PC-3 (cell line): ENCODE results near the gene KYNU. TPM values are rescaled to one million over a fixed set of nuclear protein-coding genes. Genes with fewer than 3 reads are reported as not detected.

Source experiments
- ATAC-seq: fragments of 200-7000 bp; cut with Tn5 transposase; 2 replicates; pipeline ENCODE4 v1.9.1; 2020; ENCODE audit warnings: mild to moderate bottlenecking, moderate library complexity
- BruUV-seq: library from RNA; stranded (reverse); fragments of 400-500 nt; replicated peaks from 2 replicates; lab custom pipeline; 2021; lab: Mats Ljungman, UMichigan
- CTCF ChIA-PET: fragments of 300-600 bp; sonication (Branson Sonifier 250); formaldehyde crosslinking; loops from one replicate; lab custom pipeline; 2022; ENCODE audit warnings: antibody characterized with exemption; lab: Charles Lee
- POLR2A ChIA-PET: fragments of 300-600 bp; sonication (Branson Sonifier 250); formaldehyde crosslinking; loops from one replicate; lab custom pipeline; 2022; ENCODE audit warnings: antibody characterized with exemption; ENCODE audit not compliant: unreplicated experiment; lab: Charles Lee
- DNase-seq: peaks from one replicate; pipeline ENCODE4 v3.0.0-alpha.2; 2015
- H2AFZ ChIP-seq: fragments of 300-600 bp; sonication (generic); 2 replicates; pipeline ENCODE4 v1.6.0; 2016; ENCODE audit warnings: antibody characterized with exemption, low read length
- H3F3A ChIP-seq: fragments of 300-600 bp; sonication (generic); one replicate; pipeline ENCODE4 v1.6.0; 2017; ENCODE audit warnings: antibody characterized with exemption, low read length, control low read depth, mild to moderate bottlenecking; ENCODE audit not compliant: unreplicated experiment
- H3K27ac ChIP-seq: fragments of 300-600 bp; sonication (generic); 2 replicates; pipeline ENCODE4 v1.5.1; 2016; ENCODE audit warnings: mild to moderate bottlenecking, low read length
- H3K27me3 ChIP-seq: fragments of 300-600 bp; sonication (generic); 2 replicates; pipeline ENCODE4 v1.6.1; 2016; ENCODE audit warnings: low read length, mixed read lengths
- H3K36me3 ChIP-seq: fragments of 300-600 bp; sonication (generic); 2 replicates; pipeline ENCODE4 v1.6.1; 2016; ENCODE audit warnings: low read depth, mixed run types, low read length, mixed read lengths
- H3K4me1 ChIP-seq: fragments of 300-600 bp; sonication (generic); 2 replicates; pipeline ENCODE4 v1.5.1; 2016; ENCODE audit warnings: low read length; ENCODE audit not compliant: insufficient read depth
- H3K4me2 ChIP-seq: fragments of 300-600 bp; sonication (generic); 2 replicates; pipeline ENCODE4 v1.6.0; 2016; ENCODE audit warnings: low read length
- H3K4me3 ChIP-seq: fragments of 300-600 bp; sonication (generic); 2 replicates; pipeline ENCODE4 v1.5.1; 2016; ENCODE audit warnings: mild to moderate bottlenecking, low read length, mixed read lengths
- H3K79me2 ChIP-seq: fragments of 300-600 bp; sonication (generic); 2 replicates; pipeline ENCODE4 v1.6.1; 2017; ENCODE audit warnings: low read length, mixed read lengths
- H3K9ac ChIP-seq: fragments of 300-600 bp; sonication (generic); 2 replicates; pipeline ENCODE4 v1.6.0; 2016; ENCODE audit warnings: mild to moderate bottlenecking, low read length
- H3K9me2 ChIP-seq: fragments of 300-600 bp; sonication (generic); replicated peaks from 2 replicates; pipeline ENCODE4 v1.6.1; 2016; ENCODE audit warnings: mixed run types, low read length, mixed read lengths
- H3K9me3 ChIP-seq: fragments of 300-600 bp; sonication (generic); 2 replicates; pipeline ENCODE4 v1.6.1; 2016; ENCODE audit warnings: low read length, mixed read lengths
- H4K20me1 ChIP-seq: fragments of 300-600 bp; sonication (generic); 2 replicates; pipeline ENCODE4 v1.6.1; 2016; ENCODE audit warnings: low read length, mixed read lengths
- CTCF ChIP-seq: fragments of 300-600 bp; sonication (generic); conservative IDR thresholded peaks from 2 replicates; pipeline ENCODE4 v1.5.1; 2017; ENCODE audit warnings: antibody characterized with exemption, low read depth, mild to moderate bottlenecking, low read length
- EZH2 ChIP-seq: fragments of 300-600 bp; sonication (generic); IDR thresholded peaks from one replicate; pipeline ENCODE4 v1.6.1; 2017; ENCODE audit warnings: antibody characterized with exemption, mild to moderate bottlenecking, low read length; ENCODE audit not compliant: unreplicated experiment
- EZH2phosphoT487 ChIP-seq: fragments of 300-600 bp; sonication (generic); IDR thresholded peaks from 2 replicates; pipeline ENCODE4 v1.6.1; 2018; ENCODE audit warnings: mild to moderate bottlenecking, antibody characterized with exemption, low read length, borderline replicate concordance
- intact Hi-C: fragments of 100-400 bp; cut with micrococcal nuclease; formaldehyde crosslinking; loops from 2 replicates; pipeline ENCODE4 v1.9.0; 2023
- total RNA-seq: library from RNA; depleted of rRNA; stranded (reverse); fragments of >200 nt; gene quantifications from 2 replicates; pipeline ENCODE4 v1.2.3, GENCODE V29; 2014

The KYNU gene
- total RNA-seq, 1 experiment from 2014 or later, result 2.3 TPM

GRCh38 chr2:143000599-143000998 is 123.1 kb downstream of the KYNU start:
- DNase-seq (no peak), ATAC-seq (no peak)
- H3K36me3 ChIP-seq, result no peaks in the 10 kb centered on the region
- no peaks in the 10 kb centered on the region for H3K79me2 ChIP-seq
- no peaks in the 10 kb centered on the region for H3K9me3 ChIP-seq
- H3K9ac ChIP-seq, result no peak overlapping the region
- BruUV-seq, result no TSS peak
- no peak overlapping the region for H3K4me2 ChIP-seq
- no peak overlapping the region for H3K27ac ChIP-seq
- no peak for TF ChIP-seq EZH2phosphoT487
- TF ChIP-seq CTCF, result no peak
- TF ChIP-seq EZH2, result no peak
- H3F3A ChIP-seq, result no peaks in the 10 kb centered on the region
- ChIA-PET POLR2A (no interaction called here), CTCF (interaction anchor here (0.5 kb wide), 1 partner anchor 76 kb away, joined by 3 read pairs; no protein-coding TSS in a partner anchor)
- H3K4me3 ChIP-seq, result no peak overlapping the region
- no peak overlapping the region for H2AFZ ChIP-seq
- no peaks in the 10 kb centered on the region for H3K9me2 ChIP-seq
- no peaks in the 10 kb centered on the region for H3K27me3 ChIP-seq
- no peaks in the 10 kb centered on the region for H3K4me1 ChIP-seq
- intact Hi-C loops, result no loop called here
- no peaks in the 10 kb centered on the region for H4K20me1 ChIP-seq

- Histone ChIP-seq H3F3A (no peaks in the 10 kb centered on the region), H3K4me1 (no peaks in the 10 kb centered on the region), H3K9ac (no peak overlapping the region), H2AFZ (no peak overlapping the region), H3K9me3 (no peaks in the 10 kb centered on the region), H3K4me3 (no peak overlapping the region), H3K36me3 (no peaks in the 10 kb centered on the region), H3K9me2 (no peaks in the 10 kb centered on the region), H3K79me2 (no peaks in the 10 kb centered on the region), H3K27ac (no peak overlapping the region), H3K27me3 (no peaks in the 10 kb centered on the region), H3K4me2 (no peak overlapping the region), H4K20me1 (no peaks in the 10 kb centered on the region)
- TF ChIP-seq EZH2, result no peak
- TF ChIP-seq EZH2phosphoT487, result no peak
- TF ChIP-seq CTCF, result no peak
- DNase-seq (no peak), ATAC-seq (no peak)
- no TSS peak for BruUV-seq
- ChIA-PET POLR2A (no interaction called here), CTCF (no interaction called here)
- intact Hi-C loops, result no loop called here
Measured at GRCh38 chr2:143001501-143001900, 124.0 kb downstream of the KYNU start.

- H3K9ac ChIP-seq, result no peak overlapping the region
- no peaks in the 10 kb centered on the region for H3K9me3 ChIP-seq
- H3K79me2 ChIP-seq, result no peaks in the 10 kb centered on the region
- H3K4me3 ChIP-seq, result peak overlapping the region; percentile 44
- no peak for DNase-seq
- no peaks in the 10 kb centered on the region for H4K20me1 ChIP-seq
- H3K4me2 ChIP-seq, result peak overlapping the region; percentile 26; the same call in 1 of the 2 replicates
- no TSS peak for BruUV-seq
- H3K27ac ChIP-seq, result no peak overlapping the region
- H3K9me2 ChIP-seq, result no peaks in the 10 kb centered on the region; the same call in 1 of the 2 replicates
- no peaks in the 10 kb centered on the region for H3K36me3 ChIP-seq
- ATAC-seq, result no peak
- POLR2A ChIA-PET, result no interaction called here
- no peaks in the 10 kb centered on the region for H3F3A ChIP-seq
- H2AFZ ChIP-seq, result peak overlapping the region; percentile 58
- no peaks in the 10 kb centered on the region for H3K4me1 ChIP-seq
- H3K27me3 ChIP-seq, result no peaks in the 10 kb centered on the region
- intact Hi-C loops, result no loop called here
- TF ChIP-seq EZH2 (no peak), EZH2phosphoT487 (no peak), CTCF (no peak)
- CTCF ChIA-PET, result no interaction called here
Measured at GRCh38 chr2:143015656-143016055, 138.2 kb downstream of the KYNU start.
